HepG2 (cell line): ENCODE results near the gene RASD2. TPM values are rescaled to one million over a fixed set of nuclear protein-coding genes. Genes with fewer than 3 reads are reported as not detected.

Source experiments
- ATAC-seq: fragments of 200-7000 bp; cut with Tn5 transposase; 3 replicates; pipeline ENCODE4 v1.9.1; 2020; ENCODE audit warnings: mild to moderate bottlenecking, moderate library complexity
- BruUV-seq: library from RNA; stranded (reverse); fragments of 400-500 nt; replicated peaks from 2 replicates; lab custom pipeline; 2021; lab: Mats Ljungman, UMichigan
- CTCF ChIA-PET: fragments of 300-600 bp; formaldehyde crosslinking; extraction: SDS; loops from one replicate; lab custom pipeline; 2021; ENCODE audit warnings: low total read pairs, inconsistent platforms, low intra/inter-chr PET ratio; lab: Yijun Ruan, JAX
- POLR2A ChIA-PET: fragments of 350-600 bp; sonication (Branson Sonifier 250); formaldehyde crosslinking; loops from one replicate; lab custom pipeline; 2020; ENCODE audit warnings: antibody characterized with exemption, inconsistent platforms; lab: Yijun Ruan, JAX
- DNase-seq: peaks from one replicate; pipeline ENCODE4 v3.0.0-alpha.2; 2015; ENCODE audit warnings: low spot score
- FAIRE-seq: peaks from 3 replicates; lab custom pipeline; 2011; peaks lifted over from hg19 to GRCh38; lab: Jason Lieb, UNC
- H2AFZ ChIP-seq: one replicate; pipeline ENCODE4 v1.6.1; 2011; ENCODE audit warnings: low read length, inconsistent platforms
- H3K27ac ChIP-seq: fragments of 300-600 bp; 3 replicates; pipeline ENCODE4 v1.8.0; 2011; ENCODE audit warnings: mixed run types, mild to moderate bottlenecking, mixed read lengths, low read length, inconsistent platforms; ENCODE audit not compliant: insufficient read depth; ENCODE audit errors: extremely low read length
- H3K27me3 ChIP-seq, 2 experiments: fragments of 200-600 bp in 1 of 2; 2 replicates in 1 of 2; 3 replicates in 1 of 2; pipeline versions ENCODE4 v1.6.0 to v1.8.0; 2011; ENCODE audit warnings: low read length in 2 of 2, mild to moderate bottlenecking in 2 of 2, moderate library complexity in 2 of 2, inconsistent platforms in 1 of 2; ENCODE audit not compliant: insufficient read depth in 2 of 2, control insufficient read depth in 1 of 2
- H3K36me3 ChIP-seq, 2 experiments: fragments of 200-600 bp in 1 of 2; replicated peaks in 1 of 2; 2 replicates in 1 of 2; 3 replicates in 1 of 2; pipeline versions ENCODE4 v1.5.1 to v1.8.0; 2011; ENCODE audit warnings: low read length in 2 of 2, inconsistent platforms in 1 of 2; ENCODE audit not compliant: insufficient read depth in 2 of 2, control insufficient read depth in 1 of 2
- H3K4me1 ChIP-seq: 2 replicates; pipeline ENCODE4 v1.5.1; 2012; ENCODE audit warnings: low read length, inconsistent platforms; ENCODE audit not compliant: insufficient read depth
- H3K4me2 ChIP-seq: 2 replicates; pipeline ENCODE4 v1.6.0; 2011; ENCODE audit warnings: low read depth, low read length, inconsistent platforms
- H3K4me3 ChIP-seq, 3 experiments: fragments of 200-600 bp in 1 of 3; sonication (generic), shearing (Covaris generic) in 1 of 3; replicated peaks in 1 of 3; 2 replicates each; pipeline ENCODE4 v1.5.1; 2011 to 2016; ENCODE audit warnings: low read length in 3 of 3, inconsistent platforms in 2 of 3, low read depth in 2 of 3, mild to moderate bottlenecking in 2 of 3, control low read depth in 1 of 3, mixed read lengths in 1 of 3; ENCODE audit not compliant: insufficient read depth in 1 of 3
- H3K79me2 ChIP-seq: one replicate; pipeline ENCODE4 v1.6.1; 2011; ENCODE audit warnings: low read length, inconsistent platforms; ENCODE audit not compliant: insufficient read depth
- H3K9ac ChIP-seq: 2 replicates; pipeline ENCODE4 v1.6.0; 2011; ENCODE audit warnings: mild to moderate bottlenecking, low read depth, low read length, inconsistent platforms; ENCODE audit not compliant: insufficient read depth
- H3K9me3 ChIP-seq: 2 replicates; pipeline ENCODE4 v1.5.1; 2012; ENCODE audit warnings: mild to moderate bottlenecking, low read length
- H4K20me1 ChIP-seq: 2 replicates; pipeline ENCODE4 v1.6.0; 2011; ENCODE audit warnings: inconsistent platforms, mild to moderate bottlenecking, low read length, moderate library complexity; ENCODE audit not compliant: insufficient read depth
- BORCS8-MEF2B ChIP-seq: sonication (generic); formaldehyde crosslinking; IDR thresholded peaks from 2 replicates; pipeline ENCODE4 v1.8.0; 2022; ENCODE audit warnings: mild to moderate bottlenecking, missing genetic modification reagents
- ELF4 ChIP-seq: sonication (generic); formaldehyde crosslinking; IDR thresholded peaks from 2 replicates; pipeline ENCODE4 v1.5.0; 2020; ENCODE audit warnings: missing genetic modification reagents, mild to moderate bottlenecking, moderate library complexity, borderline replicate concordance
- FOXP1 ChIP-seq, 2 experiments: fragments of 450-650 bp in 1 of 2; IDR thresholded peaks; 2 replicates each; pipeline ENCODE4 v1.6.1; 2017 to 2018; ENCODE audit warnings: antibody characterized with exemption in 1 of 2
- IRX3 ChIP-seq: sonication (generic); formaldehyde crosslinking; IDR thresholded peaks from 2 replicates; pipeline ENCODE4 v1.8.1; 2023; ENCODE audit warnings: mild to moderate bottlenecking, low read depth, missing genetic modification reagents, borderline replicate concordance
- NR3C1 ChIP-seq: sonication (generic); formaldehyde crosslinking; IDR thresholded peaks from 2 replicates; pipeline ENCODE4 v1.4.0; 2020; ENCODE audit warnings: missing genetic modification reagents
- SATB2 ChIP-seq: sonication (generic); formaldehyde crosslinking; IDR thresholded peaks from 2 replicates; pipeline ENCODE4 v1.5.0; 2020; ENCODE audit warnings: missing genetic modification reagents
- SCMH1 ChIP-seq: sonication (generic); formaldehyde crosslinking; IDR thresholded peaks from 2 replicates; pipeline ENCODE4 v1.9.0; 2021; ENCODE audit warnings: missing genetic modification reagents, mild to moderate bottlenecking, borderline replicate concordance
- SRSF1 ChIP-seq: fragments of 200-400 bp; formaldehyde crosslinking; optimal IDR thresholded peaks from 2 replicates; pipeline ENCODE3; 2017; ENCODE audit warnings: mild to moderate bottlenecking, low read depth, low read length, moderate library complexity
- WGBS: methylation state at CpG from one replicate; pipeline ENCODE4 v1.1.6; 2017; ENCODE audit warnings: low lambda C conversion rate; 5-methylcytosine and 5-hydroxymethylcytosine counted together
- in situ Hi-C: cut with HindIII; loops from 2 replicates; pipeline ENCODE4 v1.10.0; 2017; ENCODE audit warnings: low pct_unique_long_range_greater_than_20kb; ENCODE audit not compliant: extremely low pct_ligation_motif_present
- intact Hi-C: fragments of 100-400 bp; cut with micrococcal nuclease; formaldehyde crosslinking; loops from one replicate; pipeline ENCODE4 v1.10.0; 2022; ENCODE audit not compliant: unreplicated experiment
- polyA plus RNA-seq, 8 experiments: library from polyadenylated mRNA; depleted of rRNA in 3 of 8; stranded (reverse) in 7 of 8; unstranded in 1 of 8; fragments of >200 nt; fragmentation: Illumina TruSeq in 4 of 8; extraction: Trizol in 4 of 8; gene quantifications; 2 replicates each; pipeline versions ENCODE4 v1.2.1 to v1.2.3, GENCODE V29; 2011 to 2016; ENCODE audit warnings: low read depth in 4 of 8, missing spikeins in 1 of 8, mixed read lengths in 1 of 8; ENCODE audit not compliant: insufficient read depth in 1 of 8
- total RNA-seq, 5 experiments: library from RNA; depleted of rRNA; stranded (reverse); fragments of >200 nt; fragmentation: Illumina TruSeq; extraction: Trizol; gene quantifications; 2 replicates each; pipeline ENCODE4 v1.2.3, GENCODE V29; 2016; ENCODE audit warnings: low read depth in 1 of 5
- TF ChIP-seq, protein P1 (sequence below): sonication (generic); formaldehyde crosslinking; IDR thresholded peaks from 2 replicates; pipeline ENCODE4 v1.9.0; 2021; ENCODE audit warnings: missing genetic modification reagents, mild to moderate bottlenecking, borderline replicate concordance
- TF ChIP-seq, protein P2 (sequence below): IDR thresholded peaks from 2 replicates; pipeline ENCODE4 v1.6.1; 2016; ENCODE audit warnings: missing compliant biosample characterization, missing genetic modification reagents, borderline replicate concordance

RASD2 gene
- total and polyA plus RNA-seq, 2 of the 13 experiments (the other 11 are each of a cell fraction or from before 2014, with no cell fraction given), result not detected

DNA sequence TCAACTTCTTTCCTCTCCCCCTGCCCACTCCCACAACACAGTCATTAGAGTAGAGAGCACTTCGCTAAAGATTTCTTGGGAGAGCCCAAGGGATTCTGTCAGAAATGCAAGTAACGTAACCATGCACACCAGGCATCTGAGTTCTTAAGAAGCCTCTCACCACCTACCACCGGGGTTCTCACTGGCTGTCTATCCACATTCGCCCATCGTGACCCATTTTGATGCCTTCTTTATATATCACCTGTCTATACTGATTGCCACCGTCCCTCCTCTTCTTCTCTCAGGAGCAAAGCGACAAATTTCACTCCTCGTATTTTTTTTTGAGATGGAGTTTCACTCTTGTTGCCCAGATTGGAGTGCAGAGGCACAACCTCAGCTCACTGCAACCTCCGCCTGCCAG lies 23.9 kb upstream of the RASD2 start:
- intact Hi-C loops, result no loop called here
- Histone ChIP-seq H2AFZ (no peak overlapping the region), H3K4me2 (no peak overlapping the region), H3K36me3 (no peaks in the 10 kb centered on the region), H3K4me1 (no peaks in the 10 kb centered on the region), H3K4me3 (no peak overlapping the region), H3K79me2 (no peaks in the 10 kb centered on the region), H3K27me3 (peaks cover 0 to 40% of the 10 kb centered on the region in 2 experiments; a peak in 3 of 5 replicates), H3K9ac (no peak overlapping the region), H4K20me1 (no peaks in the 10 kb centered on the region), H3K9me3 (no peaks in the 10 kb centered on the region), H3K27ac (no peak overlapping the region)
- TF ChIP-seq IRX3 (CRISPR knock-in tag), result no peak
- no peak for TF ChIP-seq BORCS8-MEF2B (CRISPR knock-in tag)
- WGBS, result 40% methylated on average over 9 of the region's 9 CpGs
- ChIA-PET POLR2A (no interaction called here), CTCF (no interaction called here)
- DNase-seq (no peak), FAIRE-seq (no peak), ATAC-seq (no peak)
- no TSS peak for BruUV-seq
- in situ Hi-C loops, result no loop called here

DNA sequence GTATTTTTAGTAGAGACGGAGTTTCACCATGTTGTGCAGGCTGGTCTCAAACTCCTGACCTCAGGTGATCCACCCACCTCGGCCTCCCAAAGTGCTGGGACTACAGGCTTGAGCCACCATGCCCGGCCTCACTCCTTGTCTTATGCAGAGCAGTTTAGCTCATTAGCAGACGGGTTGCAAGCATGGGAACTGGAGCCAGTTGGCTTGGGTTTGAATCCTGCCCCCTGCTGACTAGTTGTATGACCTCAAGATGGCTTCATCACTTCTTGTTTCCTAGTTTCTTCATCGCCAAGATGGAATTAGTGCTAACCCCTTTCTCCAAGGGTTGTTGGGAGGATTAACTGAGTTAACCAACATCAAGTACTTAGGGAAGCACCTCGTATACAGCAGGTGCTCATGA lies 23.4 kb upstream of the RASD2 start:
- in situ Hi-C loops, result no loop called here
- H3K9ac ChIP-seq, result no peak overlapping the region
- H3K79me2 ChIP-seq, result no peaks in the 10 kb centered on the region
- BruUV-seq, result no TSS peak
- FAIRE-seq, result no peak
- H3K4me3 ChIP-seq, result no peak overlapping the region
- no peak overlapping the region for H2AFZ ChIP-seq
- DNase-seq, result no peak
- H3K36me3 ChIP-seq, result no peaks in the 10 kb centered on the region
- H3K9me3 ChIP-seq, result no peaks in the 10 kb centered on the region
- ChIA-PET CTCF (no interaction called here), POLR2A (no interaction called here)
- H3K27ac ChIP-seq, result no peak overlapping the region
- intact Hi-C loops, result no loop called here
- 24% methylated on average over 6 of the region's 6 CpGs for WGBS
- no peaks in the 10 kb centered on the region for H3K4me1 ChIP-seq
- ATAC-seq, result no peak
- H3K4me2 ChIP-seq, result no peak overlapping the region
- peaks cover 0 to 44% of the 10 kb centered on the region in 2 experiments; a peak in 3 of 5 replicates for H3K27me3 ChIP-seq
- no peaks in the 10 kb centered on the region for H4K20me1 ChIP-seq
- TF ChIP-seq NR3C1 (CRISPR knock-in tag) (no peak), SRSF1 (no peak), SCMH1 (CRISPR knock-in tag) (no peak), ELF4 (no peak), FOXP1 (IDR thresholded peaks at IDR 0.05) (no peak), FOXP1 (CRISPR knock-in tag; IDR thresholded peaks at IDR 0.05) (no peak), SATB2 (no peak)
- TF ChIP-seq, protein P1, sequence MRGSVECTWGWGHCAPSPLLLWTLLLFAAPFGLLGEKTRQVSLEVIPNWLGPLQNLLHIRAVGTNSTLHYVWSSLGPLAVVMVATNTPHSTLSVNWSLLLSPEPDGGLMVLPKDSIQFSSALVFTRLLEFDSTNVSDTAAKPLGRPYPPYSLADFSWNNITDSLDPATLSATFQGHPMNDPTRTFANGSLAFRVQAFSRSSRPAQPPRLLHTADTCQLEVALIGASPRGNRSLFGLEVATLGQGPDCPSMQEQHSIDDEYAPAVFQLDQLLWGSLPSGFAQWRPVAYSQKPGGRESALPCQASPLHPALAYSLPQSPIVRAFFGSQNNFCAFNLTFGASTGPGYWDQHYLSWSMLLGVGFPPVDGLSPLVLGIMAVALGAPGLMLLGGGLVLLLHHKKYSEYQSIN, result no peak
- TF ChIP-seq, protein P2, sequence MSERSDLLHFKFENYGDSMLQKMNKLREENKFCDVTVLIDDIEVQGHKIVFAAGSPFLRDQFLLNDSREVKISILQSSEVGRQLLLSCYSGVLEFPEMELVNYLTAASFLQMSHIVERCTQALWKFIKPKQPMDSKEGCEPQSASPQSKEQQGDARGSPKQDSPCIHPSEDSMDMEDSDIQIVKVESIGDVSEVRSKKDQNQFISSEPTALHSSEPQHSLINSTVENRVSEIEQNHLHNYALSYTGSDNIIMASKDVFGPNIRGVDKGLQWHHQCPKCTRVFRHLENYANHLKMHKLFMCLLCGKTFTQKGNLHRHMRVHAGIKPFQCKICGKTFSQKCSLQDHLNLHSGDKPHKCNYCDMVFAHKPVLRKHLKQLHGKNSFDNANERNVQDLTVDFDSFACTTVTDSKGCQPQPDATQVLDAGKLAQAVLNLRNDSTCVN, result no peak
